Stimulated activated CD8-positive, alpha-beta memory T cell treated with anti-CD3 and anti-CD28 coated beads, Interleukin-12 subunit alpha, Interleukin-12 subunit beta, amount 100 ng/mL, for 24 hours (primary cell): Measurements from ENCODE around the gene PISD.
"Not testable (repeated sequence)": the region's sequence is repeated elsewhere in the genome, so short reads cannot be mapped to it uniquely, and the experiment has no call there.

ENCODE experiments used
- DNase-seq: peaks from one replicate; pipeline ENCODE4 v3.0.0-alpha.2; 2020; ENCODE audit errors: extremely low read depth

Gene PISD

DNA sequence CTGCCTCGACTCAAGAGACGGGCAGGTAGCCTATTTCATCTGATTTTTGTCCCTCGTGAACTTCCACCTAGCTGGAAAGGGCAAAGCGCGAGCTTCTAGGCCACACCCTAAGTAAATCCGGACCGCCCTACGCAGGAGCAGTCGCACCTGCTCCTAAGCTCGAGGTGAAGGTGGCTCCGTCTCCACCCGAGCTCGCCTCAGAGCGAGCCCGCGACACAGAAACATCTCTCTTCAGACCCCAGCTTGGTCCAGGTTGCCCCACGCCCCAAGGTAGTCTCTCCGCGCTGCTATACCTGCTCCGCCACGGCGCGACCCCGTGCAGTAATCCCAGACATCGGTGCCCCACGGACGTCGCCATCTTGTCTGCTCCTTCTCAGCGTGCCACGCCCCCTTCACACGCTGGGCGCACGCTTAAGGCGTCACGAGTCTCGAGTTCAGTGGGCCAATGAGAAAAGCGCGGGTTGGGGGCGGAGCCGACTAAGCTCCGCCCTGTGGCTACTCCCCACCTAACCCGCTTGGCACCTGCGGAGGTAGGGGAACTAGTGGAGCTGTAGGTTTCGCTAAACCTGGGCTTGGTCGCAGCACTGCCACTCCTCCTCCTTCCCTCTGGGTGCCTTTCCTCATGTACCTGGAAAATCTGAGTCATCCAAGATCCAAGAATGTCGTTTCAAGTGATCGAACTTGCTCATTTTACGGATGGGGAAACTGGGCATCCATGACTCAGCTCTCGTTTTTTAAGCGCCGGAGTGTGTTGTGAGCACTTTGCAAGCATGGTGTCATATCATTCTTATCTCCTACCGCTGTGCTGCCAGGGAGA, at the start of gene PISD:
PISD (minus strand) TSS at position 365 of the 817 bp plus-strand sequence; CDS start at position 358, 7 bp downstream.
- DNase-seq, result peak; percentile 87

DNA sequence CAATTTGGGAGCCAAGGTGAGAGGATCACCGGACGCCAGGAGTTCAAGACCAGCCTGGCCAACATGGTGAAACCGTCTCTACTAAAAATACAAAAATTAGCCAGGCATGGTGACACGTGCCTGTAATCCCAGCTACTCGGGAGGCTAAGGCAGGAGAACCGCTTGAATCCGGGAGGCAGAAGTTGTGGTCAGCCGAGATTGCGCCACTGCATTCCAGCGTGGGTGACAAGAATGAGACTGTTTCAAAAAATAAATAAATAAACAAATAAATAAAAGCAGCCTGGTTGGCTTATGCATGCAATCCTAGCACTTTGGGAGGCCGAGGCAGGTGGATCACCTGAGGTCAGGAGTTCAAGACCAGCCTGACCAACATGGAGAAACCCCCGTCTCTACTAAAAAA, 49.2 kb upstream of the PISD start:
- not testable (repeated sequence) for DNase-seq

DNA sequence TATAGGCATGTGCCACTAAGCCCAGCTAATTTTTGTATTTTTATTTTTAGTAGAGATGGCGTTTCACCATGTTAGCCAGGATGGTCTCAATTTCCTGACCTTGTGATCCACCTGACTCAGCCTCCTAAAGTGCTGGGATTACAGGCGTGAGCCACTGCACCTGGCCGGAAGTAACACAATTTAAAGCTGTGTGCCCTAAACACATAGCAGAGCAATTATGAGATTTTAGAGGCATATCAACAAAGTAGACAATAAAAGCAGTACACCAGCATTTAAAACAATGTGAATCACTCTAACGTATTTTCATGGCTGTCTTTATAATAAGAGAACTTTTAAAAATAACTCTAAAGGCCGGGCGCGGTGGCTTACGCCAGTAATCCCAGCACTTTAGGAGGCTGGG, 45.5 kb upstream of the PISD start:
- DNase-seq, result no peak

DNA sequence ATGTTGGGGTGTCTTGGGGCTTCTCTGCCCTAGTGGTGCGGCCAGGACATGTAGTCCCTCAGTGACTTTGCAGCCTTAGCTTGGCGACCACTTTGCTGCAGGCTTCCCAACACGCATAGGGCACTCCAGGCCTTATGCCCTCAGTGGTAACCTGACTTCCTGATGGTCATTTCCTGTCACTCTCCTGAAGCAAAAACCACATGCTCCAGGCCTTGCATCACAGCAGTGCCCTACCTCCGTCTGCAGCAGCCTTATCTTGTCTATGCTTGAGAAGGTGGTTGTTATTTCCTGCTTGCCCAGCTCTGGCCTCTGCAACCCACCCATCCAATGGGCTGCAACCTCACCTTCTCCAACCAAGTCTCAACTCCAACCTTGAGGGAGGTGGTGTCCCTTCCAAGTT, 33.4 kb upstream of the PISD start:
- DNase-seq, result no peak

DNA sequence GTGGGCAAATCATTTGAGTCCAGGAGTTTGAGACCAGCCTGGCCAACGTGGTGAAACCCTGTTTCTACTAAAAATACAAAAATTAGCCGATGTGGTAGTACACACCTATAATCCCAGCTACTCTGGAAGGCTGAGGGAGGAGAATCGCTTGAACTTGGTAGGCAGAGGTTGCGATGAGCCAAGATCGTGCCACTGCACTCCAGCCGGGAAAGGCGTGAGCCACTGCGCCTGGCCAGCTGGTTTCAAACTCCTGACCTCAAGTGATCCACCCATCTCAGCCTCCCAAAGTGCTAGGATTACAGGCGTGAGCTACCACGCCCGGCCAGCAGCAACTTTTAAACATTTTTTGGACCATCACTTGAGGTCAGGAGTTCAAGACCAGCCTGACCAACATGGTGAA, 32.0 kb upstream of the PISD start:
- not testable (repeated sequence) for DNase-seq

DNA sequence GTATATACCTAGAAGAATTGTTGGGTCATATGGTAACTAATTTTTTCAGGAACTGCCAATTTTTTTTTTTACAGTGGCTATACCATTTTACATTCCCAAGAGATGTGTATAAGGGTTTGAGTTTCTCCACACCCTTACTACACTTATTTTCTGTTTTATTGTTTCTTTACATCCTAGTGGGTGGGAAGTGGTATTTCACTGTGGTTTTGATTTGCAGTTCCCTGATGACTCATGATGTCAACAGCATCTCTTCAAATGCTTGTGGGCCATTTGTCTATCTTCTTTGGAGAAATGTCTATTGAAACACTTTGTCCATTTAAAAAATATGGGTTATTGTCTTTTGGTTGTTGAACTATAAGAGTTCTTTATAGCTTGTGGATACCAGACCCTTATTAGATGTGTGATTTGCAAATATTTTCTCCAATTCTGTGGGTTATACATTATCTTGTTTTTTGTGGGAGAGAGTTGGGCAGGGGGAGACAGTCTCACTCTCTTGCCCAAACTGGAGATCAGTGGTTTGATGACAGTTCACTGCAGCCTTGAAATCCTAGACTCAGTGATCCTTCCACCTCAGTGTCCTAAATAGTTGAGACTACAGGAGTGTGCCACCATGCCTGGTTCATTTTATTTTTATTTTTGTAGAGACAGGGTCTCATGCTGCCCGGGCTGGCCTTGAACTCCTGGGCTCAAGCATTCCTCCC, 30.3 kb upstream of the PISD start:
- DNase-seq, result no peak

DNA sequence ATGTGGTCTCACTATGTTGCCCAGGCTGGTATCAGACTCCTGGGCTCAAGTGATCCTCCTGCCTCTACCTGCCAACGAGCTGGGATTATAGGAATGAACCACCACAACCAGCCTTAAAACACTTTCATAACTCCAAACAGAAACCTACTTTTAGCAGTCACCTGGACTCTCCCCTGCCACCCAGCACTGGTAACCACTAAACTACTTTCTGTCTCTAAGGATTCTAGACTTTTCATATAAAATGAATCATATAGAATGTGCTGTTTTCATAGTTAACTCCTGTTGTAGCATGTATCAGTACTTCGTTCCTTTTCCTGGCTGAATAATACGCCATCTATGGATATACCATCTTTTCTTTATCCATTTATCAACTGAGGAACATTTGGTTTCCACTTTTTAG, 29.4 kb upstream of the PISD start:
- DNase-seq, result no peak

DNA sequence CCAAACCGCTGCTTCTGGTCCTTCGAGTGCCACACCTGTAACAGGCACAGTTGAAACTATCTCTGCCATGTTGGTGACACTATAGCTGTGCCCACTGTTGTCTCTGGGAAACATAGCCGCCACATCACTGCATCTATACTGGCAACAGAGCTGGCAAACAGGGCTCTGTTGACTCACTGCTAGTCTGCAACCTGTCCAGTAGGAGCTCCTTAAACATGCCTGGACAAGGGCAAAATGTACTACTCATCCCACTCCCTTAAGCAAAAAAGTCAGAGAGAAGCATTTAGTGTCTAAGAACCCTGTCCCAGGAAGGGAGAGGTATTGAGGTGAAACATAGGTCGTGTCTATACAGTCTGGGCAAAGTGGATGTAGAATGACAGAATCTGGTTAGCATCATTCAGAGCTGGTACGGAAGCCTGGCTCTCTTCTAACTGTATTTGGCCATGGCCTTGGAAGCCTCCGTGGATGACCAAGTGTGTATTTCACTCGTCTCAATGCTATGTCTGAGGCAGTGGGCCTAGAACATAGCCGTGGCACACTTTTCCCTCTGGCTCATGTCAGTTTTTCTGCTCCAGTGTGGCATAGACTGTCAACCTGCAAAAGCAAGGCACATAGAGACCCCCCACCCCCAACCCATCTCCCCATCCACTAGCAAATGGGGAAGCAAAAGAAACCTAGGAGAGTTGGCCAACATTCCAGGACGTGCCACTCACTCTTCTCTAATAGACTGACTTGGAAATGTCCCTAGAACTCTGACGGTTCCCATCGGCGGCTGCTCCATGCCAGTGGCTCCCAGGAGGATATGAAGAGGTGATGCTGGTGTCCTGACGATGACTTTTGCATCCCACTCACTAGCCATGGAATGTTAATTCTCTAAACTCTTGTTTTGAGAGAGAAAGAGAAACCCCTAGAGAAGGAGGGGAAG, 21.4 kb upstream of the PISD start:
- no peak for DNase-seq

DNA sequence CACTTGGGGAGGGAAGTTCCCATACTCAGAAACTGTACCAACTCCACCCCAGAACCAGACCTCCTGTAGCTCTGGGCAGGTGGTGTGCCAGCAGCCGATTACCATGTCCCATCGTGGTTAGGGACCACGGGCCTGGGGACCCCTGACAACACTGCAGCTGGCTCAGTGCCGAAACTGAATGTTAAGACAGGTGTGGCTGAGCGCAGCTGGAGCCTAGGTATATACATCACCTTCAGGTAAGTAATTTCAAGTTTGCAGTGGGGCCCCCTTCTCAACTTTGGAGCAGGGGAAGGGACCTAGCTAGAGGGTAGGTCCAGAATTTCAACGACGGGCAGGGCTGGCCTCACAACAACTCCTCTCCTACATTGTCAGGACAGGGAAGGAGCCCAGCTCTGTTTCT, 20.7 kb upstream of the PISD start:
- no peak for DNase-seq

DNA sequence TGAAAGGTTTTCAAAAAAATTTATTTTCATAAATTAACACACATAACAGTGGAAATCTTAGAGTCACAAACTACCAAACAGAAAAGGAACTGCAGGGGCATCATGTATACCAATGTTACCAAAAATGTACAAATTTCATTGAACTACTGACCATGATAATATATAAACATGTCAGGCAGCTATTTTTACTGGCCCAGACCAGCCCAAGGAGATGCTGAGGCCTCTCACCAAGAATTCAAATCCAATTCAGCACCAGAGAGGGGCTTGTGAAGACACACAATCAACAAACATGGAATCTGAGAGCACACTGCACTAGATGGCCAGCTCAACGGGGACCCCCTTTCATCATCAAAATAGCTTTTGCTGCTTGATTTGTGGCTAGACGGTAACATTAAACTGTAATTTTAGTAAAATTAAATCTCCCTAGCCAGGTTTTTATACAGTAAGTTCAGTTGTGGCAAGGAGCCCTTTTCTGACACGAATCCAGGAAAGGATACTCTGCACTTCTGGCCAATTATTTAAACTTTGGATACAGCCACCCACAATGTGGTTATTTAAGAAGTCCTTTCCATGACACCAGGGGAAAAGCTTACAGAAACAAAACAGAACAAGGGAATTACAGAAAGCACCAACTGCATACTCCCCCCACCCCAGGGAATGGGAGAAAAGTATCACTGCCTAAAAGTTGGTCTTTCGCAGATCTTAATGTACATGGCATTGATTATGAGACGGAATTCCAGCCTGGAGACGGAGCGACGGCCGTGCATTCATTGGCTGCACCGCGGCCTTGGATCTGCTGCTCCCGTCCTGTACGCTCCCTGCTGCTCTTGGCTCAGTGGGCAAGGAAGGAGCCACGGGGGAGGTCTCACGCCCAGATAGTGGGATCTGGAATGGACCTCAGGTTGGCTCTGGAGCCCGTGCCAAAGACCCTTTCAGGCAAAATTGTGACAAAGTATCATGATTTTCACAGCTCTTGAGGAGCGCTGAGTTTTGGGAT, 19.6 kb upstream of the PISD start:
- DNase-seq, result no peak

DNA sequence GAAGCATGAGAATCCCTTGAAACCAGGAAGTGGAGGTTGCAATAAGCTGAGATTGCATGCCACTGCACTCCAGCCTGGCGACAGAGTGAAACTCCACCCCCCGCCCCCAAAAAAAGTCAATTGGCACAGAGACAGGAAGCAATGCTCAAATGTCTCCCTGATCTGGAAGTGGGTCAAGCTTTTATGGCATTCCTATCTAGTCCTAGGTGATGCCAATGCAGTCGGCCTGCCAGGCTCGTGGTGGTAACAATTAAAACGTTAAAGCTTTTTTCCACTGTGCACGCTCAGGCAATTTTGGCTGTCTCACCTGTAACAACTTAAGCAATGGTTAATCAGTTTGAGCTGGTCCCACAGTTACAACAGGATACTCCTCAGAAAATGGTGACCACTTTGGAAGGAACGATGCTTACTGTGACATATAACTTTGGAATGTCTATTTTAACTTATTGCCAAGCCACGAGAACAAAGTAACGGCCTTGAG, 18.9 kb upstream of the PISD start:
- no peak for DNase-seq

DNA sequence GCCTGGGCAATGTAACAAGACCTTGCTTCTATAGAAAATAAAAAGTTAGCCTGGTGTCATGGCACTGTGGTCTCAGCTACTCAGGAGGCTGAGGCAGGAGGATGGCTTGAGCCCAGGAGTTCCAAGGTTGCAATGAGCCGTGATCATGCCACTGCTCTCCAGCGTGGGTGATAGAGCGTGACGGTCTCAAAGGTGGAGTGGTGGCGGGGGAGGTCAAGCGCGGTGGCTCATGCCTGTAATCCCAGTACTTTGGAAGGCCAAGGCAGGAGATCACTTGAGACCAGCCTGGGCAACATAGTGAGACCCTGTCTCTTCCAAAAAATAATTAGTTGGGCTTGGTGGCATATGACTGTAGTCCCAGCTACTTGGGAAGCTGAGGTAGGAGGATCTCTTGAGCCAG, 16.7 kb upstream of the PISD start:
- no peak for DNase-seq

DNA sequence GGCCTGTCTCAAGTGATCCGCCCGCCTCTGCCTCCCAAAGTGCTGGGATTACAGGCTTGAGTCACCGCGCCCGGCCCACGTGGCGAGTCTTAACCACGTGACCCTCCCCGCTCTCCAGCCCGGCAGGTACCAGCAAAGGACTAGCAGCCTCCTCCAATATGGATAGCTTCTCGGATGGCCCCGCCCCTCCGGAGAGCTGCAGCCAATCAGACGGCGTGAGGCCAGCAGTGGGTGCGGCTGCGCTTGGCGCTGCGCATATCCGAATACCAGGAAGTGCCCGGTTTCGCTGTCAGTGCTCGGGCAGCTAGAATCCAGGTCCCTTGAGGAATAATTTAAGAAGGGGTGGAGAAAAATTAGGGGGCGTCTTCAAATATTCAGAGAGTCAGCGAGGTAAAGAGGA, 14.7 kb upstream of the PISD start:
- peak; percentile 74 for DNase-seq

DNA sequence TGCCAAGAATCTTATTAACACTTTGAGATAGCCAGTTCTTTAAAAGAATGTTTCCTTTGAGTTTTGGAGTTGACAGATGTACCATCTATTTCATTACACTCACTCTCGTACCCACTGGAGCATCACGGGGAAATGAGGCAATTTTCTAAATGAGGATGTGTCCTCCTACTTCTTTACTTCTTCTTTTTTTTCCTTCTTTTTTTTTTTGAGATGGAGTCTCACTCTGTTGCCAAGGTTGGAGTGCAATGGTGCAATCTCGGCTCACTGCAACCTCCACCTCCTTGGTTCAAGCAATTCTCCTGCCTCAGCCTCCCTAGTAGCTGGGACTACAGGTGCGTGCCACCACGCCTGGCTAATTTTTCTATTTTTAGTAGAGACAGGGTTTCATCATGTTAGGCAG, 12.2 kb upstream of the PISD start:
- DNase-seq, result not testable (repeated sequence)

DNA sequence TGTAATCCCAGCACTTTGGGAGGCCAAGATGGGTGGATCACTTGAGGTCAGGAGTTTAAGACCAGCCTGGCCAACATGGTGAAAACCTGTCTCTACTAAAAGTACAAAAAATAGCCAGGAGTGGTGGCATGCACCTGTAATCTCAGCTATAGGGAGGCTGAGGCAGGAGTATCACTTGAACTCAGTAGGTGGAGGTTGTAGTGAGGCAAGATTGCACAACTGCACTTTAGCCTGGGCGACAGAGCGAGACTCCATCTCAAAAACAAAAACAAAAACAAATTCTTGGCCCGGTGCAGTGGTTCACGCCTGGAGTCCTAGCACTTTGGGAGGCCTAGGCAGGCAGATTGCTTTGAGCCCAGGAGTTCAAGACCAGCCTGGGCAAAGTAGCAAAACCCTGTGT, 6.8 kb upstream of the PISD start:
- DNase-seq, result not testable (repeated sequence)

DNA sequence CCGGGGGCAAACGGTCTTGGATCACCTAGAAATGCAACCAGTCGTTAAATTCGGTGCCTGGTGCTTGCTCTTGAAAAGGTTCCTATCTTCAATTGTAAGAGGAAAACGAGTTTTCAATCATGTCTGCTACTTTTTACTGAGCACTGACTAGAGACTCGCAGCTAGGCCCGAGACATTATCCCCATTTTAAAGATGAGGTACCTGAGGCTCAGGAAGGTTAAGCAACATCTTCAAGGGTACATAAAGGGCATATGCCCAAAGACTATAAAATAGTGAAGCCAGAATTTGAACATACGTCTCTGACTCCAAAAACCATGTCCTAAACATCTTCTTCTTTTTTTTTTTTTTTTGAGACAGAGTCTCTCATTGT, 638 bp upstream of the PISD start:
- no peak for DNase-seq

DNA sequence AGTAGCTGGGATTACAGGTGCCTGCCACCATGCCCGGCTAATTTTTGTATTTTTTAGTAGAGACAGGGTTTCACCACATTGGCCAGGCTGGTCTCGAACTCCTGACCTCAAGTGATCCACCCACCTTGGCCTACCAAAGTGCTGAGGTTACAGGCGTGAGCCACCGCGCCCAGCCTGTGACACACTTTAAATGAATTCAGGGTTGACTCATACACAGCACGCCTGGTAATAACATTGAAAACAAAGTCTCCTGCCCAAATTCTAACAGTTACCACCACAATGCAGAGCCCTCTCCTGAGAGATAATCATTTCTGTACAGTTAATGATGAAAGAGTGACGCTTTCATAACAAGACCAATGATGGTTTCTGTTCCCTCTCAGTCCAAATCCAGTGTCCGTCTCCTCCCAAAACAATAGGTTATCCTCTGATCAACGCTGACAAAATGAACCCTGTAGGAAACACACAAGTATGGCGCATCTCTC, 1.1 kb downstream of the PISD start:
- peak; percentile 27 for DNase-seq

DNA sequence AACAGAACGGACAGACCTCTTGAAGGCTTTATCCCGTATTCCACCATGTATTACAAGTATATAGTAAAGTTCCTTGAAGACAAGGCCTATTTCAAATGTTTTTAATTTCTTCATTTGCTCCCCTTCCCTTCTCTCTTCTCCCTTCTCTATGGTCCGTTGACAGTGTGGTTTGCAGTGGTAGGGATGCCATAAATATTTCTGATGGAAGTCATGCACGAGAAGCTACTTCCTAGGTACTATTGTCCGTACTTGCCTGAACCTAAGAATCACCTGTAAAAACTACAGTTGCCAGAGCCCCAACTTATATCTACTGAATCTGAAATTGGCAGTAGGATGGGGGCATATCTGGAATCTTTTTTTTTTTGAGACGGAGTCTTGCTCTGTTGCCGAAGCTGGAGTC, 2.8 kb downstream of the PISD start:
- no peak for DNase-seq

DNA sequence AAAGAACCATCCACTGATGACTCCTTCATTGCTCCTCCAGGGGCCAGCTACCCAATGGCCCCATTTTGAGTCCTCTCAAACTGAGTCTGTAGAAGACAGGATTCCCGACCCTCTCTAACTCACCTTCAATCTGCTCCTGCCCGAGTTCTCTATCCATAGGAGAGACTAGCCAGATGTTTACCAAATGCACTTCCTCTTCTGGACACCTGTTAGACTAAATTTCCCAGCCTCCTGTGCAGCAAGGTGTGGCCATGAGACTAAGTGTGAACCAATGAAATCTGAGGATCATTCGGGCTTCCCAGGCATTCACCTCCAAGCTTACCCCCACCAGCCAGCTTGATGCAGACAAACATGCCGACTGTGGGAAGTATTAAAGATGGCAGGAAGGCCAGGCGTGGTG, 7.6 kb downstream of the PISD start:
- no peak for DNase-seq

DNA sequence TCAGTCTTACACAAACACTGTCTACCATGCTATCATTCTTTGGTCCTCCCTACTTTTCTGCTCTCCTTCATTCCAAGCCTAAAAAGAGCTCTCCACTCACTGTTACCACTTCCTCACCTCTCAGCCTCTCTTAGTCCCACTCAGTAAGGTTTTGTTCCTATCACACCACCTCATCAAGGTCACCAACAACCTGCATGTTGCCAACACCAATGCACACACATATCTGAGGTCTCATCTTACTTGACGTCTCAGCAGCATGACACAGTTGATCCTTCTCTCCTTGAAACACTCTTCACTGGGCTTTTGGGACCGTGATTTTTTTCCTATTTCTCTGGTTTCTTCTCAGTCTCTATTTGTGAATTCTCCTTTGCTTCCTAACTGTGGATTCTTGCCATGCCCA, 8.1 kb downstream of the PISD start:
- no peak for DNase-seq
